K562 (cell line): Measurements from ENCODE around the gene IRF2BP1. TPM values are rescaled to one million over a fixed set of nuclear protein-coding genes. Genes with fewer than 3 reads are reported as not detected.

Experiments
- ATAC-seq: fragments of 200-7000 bp; cut with Tn5 transposase; 3 replicates; pipeline ENCODE4 v1.9.1; 2020; ENCODE audit warnings: moderate library complexity
- BruUV-seq: library from RNA; stranded (reverse); fragments of 400-500 nt; replicated peaks from 2 replicates; lab custom pipeline; 2021; lab: Mats Ljungman, UMichigan
- CTCF ChIA-PET: fragments of 300-600 bp; formaldehyde crosslinking; extraction: SDS; loops from one replicate; lab custom pipeline; 2021; ENCODE audit warnings: low intra/inter-chr PET ratio; lab: Yijun Ruan, JAX
- POLR2A ChIA-PET: fragments of 300-600, 350-650 bp; sonication (Branson Sonifier 250); formaldehyde crosslinking; extraction: SDS; loops from one replicate; lab custom pipeline; 2021; ENCODE audit warnings: antibody characterized with exemption, inconsistent platforms; lab: Yijun Ruan, JAX
- DNase-seq, 4 experiments: peaks; one replicate each; pipeline versions ENCODE4 v3.0.0 to v3.0.0-alpha.2; 2011 to 2018; ENCODE audit warnings: low spot score in 3 of 4, mixed read lengths in 3 of 4; ENCODE audit errors: extremely low read depth in 1 of 4
- FAIRE-seq: peaks from 2 replicates; lab custom pipeline; 2011; peaks lifted over from hg19 to GRCh38; lab: Jason Lieb, UNC
- H2AFZ ChIP-seq: 2 replicates; pipeline ENCODE4 v1.6.0; 2011; ENCODE audit warnings: low read depth, low read length, control low read depth, inconsistent platforms
- H3K27ac ChIP-seq: fragments of 200-600 bp; 3 replicates; pipeline ENCODE4 v1.8.0; 2011; ENCODE audit warnings: low read depth, mild to moderate bottlenecking, control low read depth, inconsistent platforms, low read length, moderate library complexity, mixed read lengths; ENCODE audit errors: extremely low read depth
- H3K27me3 ChIP-seq, 2 experiments: fragments of 300-600 bp in 1 of 2; 2 replicates in 1 of 2; 3 replicates in 1 of 2; pipeline versions ENCODE4 v1.6.0 to v1.8.0; 2011; ENCODE audit warnings: inconsistent platforms in 2 of 2, low read length in 2 of 2, mild to moderate bottlenecking in 1 of 2, mixed read lengths in 1 of 2, moderate library complexity in 1 of 2; ENCODE audit not compliant: control insufficient read depth in 2 of 2, insufficient read depth in 2 of 2
- H3K36me3 ChIP-seq: fragments of 300-600 bp; 3 replicates; pipeline ENCODE4 v1.8.0; 2011; ENCODE audit warnings: mild to moderate bottlenecking, low read length, inconsistent platforms; ENCODE audit not compliant: control insufficient read depth, insufficient read depth
- H3K4me1 ChIP-seq, 2 experiments: fragments of 200-600 bp in 1 of 2; replicated peaks in 1 of 2; 2 replicates in 1 of 2; 3 replicates in 1 of 2; pipeline versions ENCODE4 v1.5.1 to v1.8.0; 2011; ENCODE audit warnings: inconsistent platforms in 2 of 2, low read length in 2 of 2, mild to moderate bottlenecking in 1 of 2, mixed read lengths in 1 of 2, moderate library complexity in 1 of 2; ENCODE audit not compliant: control insufficient read depth in 2 of 2, insufficient read depth in 2 of 2
- H3K4me2 ChIP-seq: 2 replicates; pipeline ENCODE4 v1.6.1; 2011; ENCODE audit warnings: low read length, control low read depth, inconsistent platforms, mixed read lengths; ENCODE audit not compliant: insufficient read depth
- H3K4me3 ChIP-seq: fragments of 200-600 bp; sonication (generic), shearing (Covaris generic); 2 replicates; pipeline ENCODE4 v1.5.1; 2016; ENCODE audit warnings: control low read depth, inconsistent platforms
- H3K79me2 ChIP-seq: fragments of 200-600 bp; 3 replicates; pipeline ENCODE4 v1.8.0; 2011; ENCODE audit warnings: low read length, inconsistent platforms; ENCODE audit not compliant: control insufficient read depth, insufficient read depth
- H3K9ac ChIP-seq, 2 experiments: 2 replicates each; pipeline versions ENCODE4 v1.6.0 to v1.6.1; 2011; ENCODE audit warnings: low read depth in 2 of 2, low read length in 2 of 2, control low read depth in 1 of 2, inconsistent platforms in 1 of 2, mild to moderate bottlenecking in 1 of 2, mixed read lengths in 1 of 2; ENCODE audit not compliant: insufficient read depth in 1 of 2
- H3K9me1 ChIP-seq: one replicate; pipeline ENCODE4 v1.6.0; 2011; ENCODE audit warnings: inconsistent platforms, mild to moderate bottlenecking, low read length, moderate library complexity; ENCODE audit not compliant: control insufficient read depth, insufficient read depth
- H3K9me3 ChIP-seq: replicated peaks from 2 replicates; pipeline ENCODE4 v1.5.1; 2011; ENCODE audit warnings: low read depth, low read length, inconsistent platforms; ENCODE audit not compliant: control insufficient read depth, insufficient read depth
- H4K20me1 ChIP-seq: replicated peaks from 2 replicates; pipeline ENCODE4 v1.6.1; 2011; ENCODE audit warnings: low read length, inconsistent platforms, mixed read lengths; ENCODE audit not compliant: control insufficient read depth, insufficient read depth
- BCOR ChIP-seq: fragments of 450-650 bp; IDR thresholded peaks from 2 replicates; pipeline ENCODE4 v1.6.1; 2016
- CREB1 ChIP-seq, 2 experiments: sonication (generic) in 1 of 2; formaldehyde crosslinking in 1 of 2; IDR thresholded peaks; 2 replicates each; pipeline versions ENCODE4 v1.6.1 to v1.8.0; 2012 to 2022; ENCODE audit warnings: inconsistent platforms in 1 of 2, mild to moderate bottlenecking in 1 of 2, missing genetic modification reagents in 1 of 2, moderate library complexity in 1 of 2
- KDM1A ChIP-seq, 2 experiments: fragments of 450-650 bp; IDR thresholded peaks; 2 replicates each; pipeline ENCODE4 v1.6.1; 2016; ENCODE audit warnings: mild to moderate bottlenecking in 2 of 2
- RBM25 ChIP-seq: fragments of 200-400 bp; formaldehyde crosslinking; IDR thresholded peaks from 2 replicates; pipeline ENCODE4 v1.6.1; 2018; ENCODE audit warnings: low read length, low read depth, moderate library complexity; ENCODE audit not compliant: severe bottlenecking
- RBM39 ChIP-seq: fragments of 200-400 bp; formaldehyde crosslinking; optimal IDR thresholded peaks from 2 replicates; pipeline ENCODE3; 2018; ENCODE audit warnings: low read depth, low read length
- SIN3A ChIP-seq, 2 experiments: fragments of 150-350 bp in 1 of 2; IDR thresholded peaks; 2 replicates each; pipeline ENCODE4 v1.6.1; 2011 to 2016; ENCODE audit warnings: borderline replicate concordance in 2 of 2, low read depth in 2 of 2, low read length in 2 of 2, mild to moderate bottlenecking in 2 of 2, moderate library complexity in 2 of 2; ENCODE audit not compliant: control insufficient read depth in 1 of 2
- SMAD1 ChIP-seq: fragments of 150-350 bp; IDR thresholded peaks from 2 replicates; pipeline ENCODE4 v1.6.1; 2014; ENCODE audit warnings: low read length, low read depth; ENCODE audit not compliant: partially characterized antibody
- SMARCC2 ChIP-seq: fragments of 450-650 bp; IDR thresholded peaks from 2 replicates; pipeline ENCODE4 v1.6.1; 2017; ENCODE audit warnings: antibody characterized with exemption, moderate library complexity, mild to moderate bottlenecking, low read depth
- SNIP1 ChIP-seq: fragments of 450-650 bp; IDR thresholded peaks from 2 replicates; pipeline ENCODE4 v1.7.1; 2017; ENCODE audit warnings: low read depth, mild to moderate bottlenecking
- ZNF583 ChIP-seq: fragments of 250-450 bp; sonication (Bioruptor Pico); IDR thresholded peaks from 2 replicates; pipeline ENCODE4 v1.4.0; 2020
- ZNF592 ChIP-seq: fragments of 450-650 bp; IDR thresholded peaks from 2 replicates; pipeline ENCODE4 v1.6.1; 2017; ENCODE audit warnings: antibody characterized with exemption, mild to moderate bottlenecking
- WGBS: fragments of 100-300 bp; shearing (Covaris generic); methylation state at CpG from one replicate; pipeline ENCODE4 v1.1.6; 2016; ENCODE audit warnings: low coverage, mixed read lengths; ENCODE audit not compliant: insufficient coverage; ENCODE audit errors: missing lambda C conversion rate; 5-methylcytosine and 5-hydroxymethylcytosine counted together
- in situ Hi-C: fragments of 300-500 bp; cut with MboI; formaldehyde crosslinking; loops from 4 replicates; pipeline ENCODE4 v1.15.0; 2018; ENCODE audit warnings: inconsistent platforms, mixed read lengths
- intact Hi-C: fragments of 100-400 bp; cut with micrococcal nuclease; formaldehyde crosslinking; loops from 2 replicates; pipeline ENCODE4 v1.14.2; 2022
- polyA plus RNA-seq, 8 experiments: library from polyadenylated mRNA; depleted of rRNA in 4 of 8; stranded (reverse) in 5 of 8; unstranded in 3 of 8; fragments of >200 nt; fragmentation: Nextera tagmentation in 2 of 8; fragmentation: Illumina TruSeq in 1 of 8; extraction: Ambion mirVana in 2 of 8; extraction: Trizol in 1 of 8; gene quantifications; 2 replicates each; pipeline versions ENCODE4 v1.2.1 to v1.2.3, GENCODE V29; 2011 to 2014; ENCODE audit warnings: inconsistent platforms in 1 of 8, missing spikeins in 1 of 8
- total RNA-seq, 7 experiments: library from RNA; depleted of rRNA in 6 of 7; stranded (reverse); fragments of >200 nt in 6 of 7; fragmentation: Illumina TruSeq in 2 of 7; extraction: Trizol in 2 of 7; gene quantifications; 2 replicates each; pipeline versions ENCODE4 v1.2.1 to v1.2.3, GENCODE V29; 2011 to 2021; ENCODE audit warnings: low replicate concordance in 1 of 7
- TF ChIP-seq, protein P1 (sequence below): fragments of 450-650 bp; IDR thresholded peaks from 2 replicates; pipeline ENCODE4 v1.7.0; 2016; ENCODE audit warnings: borderline replicate concordance

The IRF2BP1 gene
- total and polyA plus RNA-seq, 9 of the 15 experiments (the other 6 are each of a cell fraction or from before 2014, with no cell fraction given), result 0.61 to 35.9 (median 3.5) TPM

- TF ChIP-seq ZNF583 (CRISPR knock-in tag) (no peak), RBM25 (peak; percentile 4), RBM39 (no peak), SMARCC2 (no peak), SMAD1 (no peak), SNIP1 (no peak), BCOR (peak; percentile 52), SIN3A (IDR thresholded peaks at IDR 0.05; ENCODE audit: borderline replicate concordance in 2 of 2, control insufficient read depth in 1 of 2, low read depth in 2 of 2, low read length in 2 of 2) (no peak), ZNF592 (no peak), KDM1A (IDR thresholded peaks at IDR 0.05) (peak in 1 of 2 experiments; percentile 10; a peak in 1 of 4 replicates), CREB1 (IDR thresholded peaks at IDR 0.05) (no peak), CREB1 (CRISPR knock-in tag; IDR thresholded peaks at IDR 0.05) (no peak)
- TF ChIP-seq, protein P1, sequence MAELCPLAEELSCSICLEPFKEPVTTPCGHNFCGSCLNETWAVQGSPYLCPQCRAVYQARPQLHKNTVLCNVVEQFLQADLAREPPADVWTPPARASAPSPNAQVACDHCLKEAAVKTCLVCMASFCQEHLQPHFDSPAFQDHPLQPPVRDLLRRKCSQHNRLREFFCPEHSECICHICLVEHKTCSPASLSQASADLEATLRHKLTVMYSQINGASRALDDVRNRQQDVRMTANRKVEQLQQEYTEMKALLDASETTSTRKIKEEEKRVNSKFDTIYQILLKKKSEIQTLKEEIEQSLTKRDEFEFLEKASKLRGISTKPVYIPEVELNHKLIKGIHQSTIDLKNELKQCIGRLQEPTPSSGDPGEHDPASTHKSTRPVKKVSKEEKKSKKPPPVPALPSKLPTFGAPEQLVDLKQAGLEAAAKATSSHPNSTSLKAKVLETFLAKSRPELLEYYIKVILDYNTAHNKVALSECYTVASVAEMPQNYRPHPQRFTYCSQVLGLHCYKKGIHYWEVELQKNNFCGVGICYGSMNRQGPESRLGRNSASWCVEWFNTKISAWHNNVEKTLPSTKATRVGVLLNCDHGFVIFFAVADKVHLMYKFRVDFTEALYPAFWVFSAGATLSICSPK, result no peak
- H3K4me2 ChIP-seq, result no peak overlapping the region
- no peak overlapping the region for H3K9ac ChIP-seq
- in situ Hi-C loops (no loop called here), intact Hi-C loops (no loop called here)
- no peaks in the 10 kb centered on the region for H3K9me1 ChIP-seq
- FAIRE-seq, result no peak
- DNase-seq, result no peak
- H3K27me3 ChIP-seq, result no peaks in the 10 kb centered on the region
- 93% methylated on average over 5 of the region's 7 CpGs for WGBS
- H3K9me3 ChIP-seq, result no peaks in the 10 kb centered on the region
- peaks cover 6 to 25% of the 10 kb centered on the region in 2 experiments; a peak in 4 of 5 replicates for H3K4me1 ChIP-seq
- no peaks in the 10 kb centered on the region for H4K20me1 ChIP-seq
- H3K4me3 ChIP-seq, result no peak overlapping the region
- no peak for ATAC-seq
- POLR2A ChIA-PET, result interaction anchor here (0.8 kb wide), 1 partner anchor 13 kb away, joined by 3 read pairs; the partner anchor contains the start of gene IRF2BP1
- BruUV-seq, result no TSS peak
- H3K27ac ChIP-seq, result no peak overlapping the region
- peaks cover 20% of the 10 kb centered on the region for H3K79me2 ChIP-seq
- H3K36me3 ChIP-seq, result peaks cover 35% of the 10 kb centered on the region
- H2AFZ ChIP-seq, result no peak overlapping the region
- CTCF ChIA-PET, result no interaction called here
Observed at GRCh38 chr19:45899253-45899652, 13.3 kb upstream of the IRF2BP1 start.
